GM18511 (cell line): Measurements from ENCODE around the gene TENT4B.
"Not testable (repeated sequence)": the region's sequence is repeated elsewhere in the genome, so short reads cannot be mapped to it uniquely, and the experiment has no call there.

Source experiments
- ATAC-seq: cut with Tn5 transposase; IDR thresholded peaks from one replicate; pipeline ENCODE4 v1.9.1; 2021; ENCODE audit warnings: mild to moderate bottlenecking, moderate library complexity; ENCODE audit not compliant: unreplicated experiment

TENT4B gene

DNA sequence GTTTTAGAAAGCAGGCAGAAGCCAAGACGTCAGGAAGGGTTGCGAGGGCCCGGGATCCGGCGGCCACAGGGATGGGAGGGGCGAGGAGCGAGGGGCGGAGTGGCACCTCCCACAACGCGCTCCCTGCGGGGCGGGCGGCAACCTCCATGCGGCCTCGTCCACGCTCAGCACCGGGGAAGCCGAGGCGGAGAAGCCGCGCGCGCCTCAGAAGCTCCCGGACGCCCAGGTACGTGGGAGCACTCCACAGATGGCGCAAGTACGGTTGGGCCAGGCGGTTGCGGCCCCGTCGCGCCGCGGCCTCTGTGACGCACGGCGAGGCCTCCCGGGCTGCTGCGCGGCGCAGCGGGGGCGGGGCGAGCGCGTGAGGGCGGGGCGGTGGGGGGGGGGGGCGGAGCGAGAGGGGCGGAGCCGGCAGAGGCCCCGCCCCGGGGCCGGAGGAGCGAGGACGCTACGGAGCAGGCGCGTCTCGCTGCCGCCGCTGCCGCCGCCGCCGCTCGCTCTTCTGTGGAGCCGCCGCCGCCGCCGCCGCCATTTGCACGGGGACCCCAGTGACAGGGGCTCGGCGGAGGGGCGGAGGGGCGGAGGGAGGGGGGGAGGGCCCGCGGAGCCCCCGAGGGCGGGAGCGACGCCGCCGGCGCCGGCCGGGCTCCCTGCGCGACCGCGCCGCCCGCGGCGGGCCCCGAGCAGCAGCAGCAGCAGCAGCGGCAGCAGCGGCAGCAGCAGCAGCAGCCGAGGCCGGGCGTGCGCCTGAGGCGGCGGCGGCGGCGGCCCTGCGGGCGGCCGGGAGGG lies at the start of gene TENT4B:
Gene TENT4B, plus strand, starts transcription at position 500 of the 789 bp plus-strand sequence. CDS start 316 bp downstream, outside the sequence.
- ATAC-seq, result peak; percentile 77

DNA sequence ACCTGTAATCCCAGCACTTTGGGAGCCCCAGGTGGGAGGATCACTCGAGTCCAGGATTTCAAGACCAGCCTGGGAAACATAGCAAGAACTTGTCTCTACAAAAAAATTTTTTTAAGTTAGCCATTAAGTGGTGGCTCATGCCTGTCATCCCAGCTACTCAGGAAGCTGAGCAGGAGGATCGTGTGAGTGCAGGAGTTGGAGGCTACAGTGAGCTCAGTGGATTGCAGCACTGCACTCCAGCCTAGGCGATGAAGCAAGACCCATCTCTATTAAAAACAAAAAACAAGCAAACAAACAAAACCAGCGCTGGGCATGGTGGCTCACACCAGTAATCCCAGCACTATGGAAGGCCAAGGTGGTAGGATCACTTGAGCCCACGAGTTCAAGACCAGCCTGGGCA lies 49.3 kb upstream of the TENT4B start:
- ATAC-seq, result no peak

DNA sequence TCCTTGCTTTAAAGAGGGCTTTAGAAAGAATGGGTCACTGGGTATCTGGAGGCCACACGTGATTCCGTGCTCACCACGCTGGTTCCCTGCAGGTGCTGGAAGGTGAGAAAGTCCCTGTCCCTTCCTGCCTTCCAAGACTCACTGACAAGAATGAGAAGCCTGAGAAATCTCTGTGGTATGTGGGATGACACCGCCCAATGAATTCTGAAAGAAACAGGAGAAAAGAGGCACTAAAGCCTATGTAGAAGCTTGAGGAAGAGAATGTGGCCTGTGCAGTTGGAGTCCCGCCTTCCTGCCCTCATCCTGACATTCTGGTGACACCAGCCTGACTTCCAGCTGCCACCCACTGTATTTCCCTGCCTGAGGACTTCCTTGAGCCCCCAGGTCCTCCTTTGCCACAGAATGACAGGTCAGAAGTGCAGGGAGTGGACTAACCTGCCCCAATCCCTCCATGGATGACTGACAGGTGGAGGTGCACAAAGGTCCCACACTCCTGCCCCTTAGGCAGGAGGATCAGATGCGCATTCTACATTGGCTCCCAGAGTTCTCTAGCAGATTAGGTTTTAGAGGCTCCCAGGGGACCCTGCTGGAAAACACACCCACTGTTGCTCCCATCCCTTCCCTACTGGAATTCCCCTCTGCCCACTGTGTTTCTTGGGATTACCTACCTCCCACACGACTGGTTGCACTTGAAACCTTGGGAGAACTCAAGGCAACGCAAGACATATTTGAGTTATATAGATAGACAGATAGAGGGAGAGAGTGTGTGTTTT lies 38.6 kb upstream of the TENT4B start:
- no peak for ATAC-seq

DNA sequence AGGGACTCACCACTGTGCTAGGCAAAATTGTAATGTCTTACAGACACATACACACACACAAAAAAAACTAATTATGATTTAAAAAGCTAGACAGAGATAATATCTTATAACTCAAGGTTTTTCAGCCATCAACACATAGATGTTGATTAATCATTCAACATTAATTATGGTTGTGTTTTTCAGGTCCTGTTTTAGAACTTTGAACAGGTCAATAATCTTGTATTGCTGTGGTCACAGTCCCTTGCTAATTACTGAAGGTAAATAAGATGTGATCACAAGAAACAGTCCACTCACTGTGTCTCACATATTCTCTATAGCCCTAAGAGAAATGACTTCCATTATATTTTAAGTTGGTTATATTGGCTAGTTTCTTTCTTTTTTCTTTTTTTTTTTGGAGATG lies 32.4 kb upstream of the TENT4B start:
- ATAC-seq, result no peak

DNA sequence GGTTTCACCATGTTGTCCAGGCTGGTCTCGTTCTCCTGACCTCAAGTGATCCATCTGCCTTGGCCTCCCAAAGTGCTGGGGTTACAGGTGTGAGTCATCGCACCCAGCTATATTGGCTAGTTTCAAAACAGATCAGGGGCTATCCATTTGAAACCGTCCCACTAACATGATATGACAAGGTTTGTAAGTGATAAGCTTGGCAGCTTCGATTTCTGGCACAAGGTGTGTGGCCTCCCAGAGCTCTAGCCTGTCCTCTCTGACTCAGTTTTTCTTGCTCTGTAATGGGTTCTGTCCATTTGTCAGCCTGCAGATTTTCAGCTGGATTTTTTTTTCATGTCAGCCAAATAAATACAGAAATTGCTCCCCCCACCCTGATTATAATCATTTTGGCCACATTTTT lies 31.8 kb upstream of the TENT4B start:
- ATAC-seq, result peak; percentile 73

DNA sequence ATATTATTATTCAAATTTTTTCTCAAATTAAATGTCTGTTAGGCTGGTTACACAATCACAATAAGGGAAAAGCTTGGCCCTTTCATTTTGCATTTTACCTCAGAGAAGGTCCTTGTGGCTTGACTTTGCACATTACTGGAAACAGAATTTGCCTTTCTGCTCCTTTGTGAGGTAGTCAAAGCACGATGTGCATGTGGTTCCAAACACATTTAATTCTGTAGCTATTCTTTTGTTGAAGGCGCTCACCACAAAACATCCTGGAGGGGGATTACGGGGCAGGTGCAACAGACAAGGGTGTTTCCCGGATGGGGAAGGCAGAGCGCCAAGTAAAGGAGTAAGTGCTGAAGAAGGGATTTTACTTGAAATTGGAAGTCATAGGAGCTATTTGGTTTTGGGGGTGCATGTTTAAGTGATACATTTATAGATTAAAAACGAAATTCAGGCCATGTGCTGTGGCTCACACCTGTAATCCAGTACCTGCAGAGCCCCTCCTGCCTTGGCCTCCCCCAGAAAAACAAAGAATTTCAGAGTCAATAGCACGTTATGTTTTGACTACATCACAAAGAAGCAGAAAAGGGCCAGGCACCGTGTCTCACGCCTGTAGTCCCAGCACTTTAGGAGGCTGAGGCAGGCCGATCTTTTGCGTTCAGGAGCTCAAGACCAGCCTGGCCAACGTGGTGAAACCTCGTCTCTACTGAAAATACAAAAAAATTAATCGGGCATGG lies 31.2 kb upstream of the TENT4B start:
- peak; percentile 62 for ATAC-seq

DNA sequence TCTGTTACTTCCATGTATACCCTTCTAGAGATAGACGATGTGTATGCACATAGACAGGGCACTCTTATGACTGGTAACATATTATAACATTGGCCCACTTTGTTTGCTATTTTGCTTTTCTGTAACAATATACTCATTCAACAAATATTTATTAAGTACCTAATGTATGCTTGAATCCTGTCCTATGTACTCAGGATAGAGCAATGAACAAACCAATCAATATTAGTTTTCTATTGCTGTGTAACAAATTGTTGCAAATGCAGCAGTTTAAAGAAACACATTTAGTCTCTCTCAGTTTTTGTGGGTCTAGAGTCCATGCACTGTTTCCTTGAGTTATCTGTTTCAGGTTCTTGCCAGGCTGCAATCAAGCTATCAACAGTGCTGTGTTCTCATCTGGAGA lies 29.7 kb upstream of the TENT4B start:
- no peak for ATAC-seq

DNA sequence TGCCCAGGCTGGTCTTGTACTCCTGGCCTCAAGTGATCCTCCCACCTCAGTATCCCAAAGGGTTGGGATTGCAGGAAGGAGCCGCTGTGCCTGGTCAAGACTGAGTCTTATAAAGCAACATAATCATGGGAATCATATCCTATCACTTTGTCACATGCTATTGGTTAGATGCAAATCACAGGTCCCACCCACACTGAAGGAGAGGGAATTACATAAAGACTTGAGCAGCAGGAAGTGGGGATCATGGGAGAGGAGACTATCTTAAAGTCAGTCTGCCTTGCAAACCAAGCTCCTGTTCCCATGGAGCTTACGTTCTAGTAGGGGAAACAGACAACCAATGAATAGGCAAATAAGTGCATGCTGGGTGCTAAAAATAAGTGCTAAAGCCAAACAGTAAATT lies 28.3 kb upstream of the TENT4B start:
- ATAC-seq, result no peak

DNA sequence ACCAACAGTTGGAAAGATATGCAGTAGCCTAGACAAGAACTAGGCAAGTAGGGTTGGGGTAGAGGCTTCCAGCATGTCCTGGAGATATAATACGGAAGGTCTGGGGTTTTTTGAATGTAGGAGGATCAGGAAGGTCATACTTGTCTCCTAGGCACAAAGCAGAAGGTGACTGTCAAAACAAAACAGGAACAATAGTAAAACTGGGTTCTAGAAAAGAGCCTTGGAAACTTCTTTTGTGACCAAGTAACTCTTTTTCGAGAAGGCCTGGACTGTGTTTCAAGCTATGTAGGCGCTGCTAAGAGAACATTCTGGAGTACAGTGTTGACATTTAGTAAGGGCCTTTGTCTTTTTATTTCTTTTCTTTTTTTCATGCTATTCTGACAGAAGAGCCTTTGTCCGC lies 26.9 kb upstream of the TENT4B start:
- ATAC-seq, result no peak

DNA sequence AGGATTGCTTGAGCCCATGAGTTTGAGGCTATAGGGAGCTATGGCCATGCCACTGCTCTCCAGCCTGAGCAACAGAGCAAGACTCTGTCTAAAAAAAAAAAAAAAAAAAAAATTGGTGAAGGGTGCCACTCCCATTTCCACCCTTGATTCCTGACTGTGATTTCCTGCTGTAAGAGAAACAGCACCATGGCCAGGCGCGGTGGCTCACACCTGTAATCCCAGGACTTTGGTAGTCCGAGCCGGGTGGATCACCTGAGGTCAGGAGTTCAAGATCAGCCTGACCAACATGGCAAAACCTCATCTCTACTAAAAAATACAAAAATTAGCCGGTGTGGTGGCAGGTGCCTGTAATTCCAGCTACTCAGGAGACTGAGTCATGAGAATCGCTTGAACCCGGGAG lies 20.5 kb upstream of the TENT4B start:
- ATAC-seq, result not testable (repeated sequence)

DNA sequence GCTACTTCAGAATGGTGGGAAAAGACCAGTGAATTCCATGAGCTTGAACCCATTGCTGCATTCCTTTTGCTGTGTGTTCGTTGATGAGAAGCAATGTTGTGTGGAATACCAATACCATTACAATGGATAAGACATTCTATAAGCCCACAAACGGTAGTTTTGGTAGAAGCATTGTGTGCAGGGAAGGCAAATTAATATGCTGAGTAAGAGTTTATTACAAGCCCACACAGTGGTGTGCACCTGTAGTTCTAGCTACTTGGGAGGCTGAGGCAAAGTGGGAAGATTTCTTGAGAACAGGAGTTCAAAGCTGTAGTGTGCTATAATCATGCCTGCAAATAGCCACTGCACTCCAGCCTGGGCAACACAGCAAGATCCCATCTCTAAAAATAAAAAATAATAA lies 19.9 kb upstream of the TENT4B start:
- no peak for ATAC-seq

DNA sequence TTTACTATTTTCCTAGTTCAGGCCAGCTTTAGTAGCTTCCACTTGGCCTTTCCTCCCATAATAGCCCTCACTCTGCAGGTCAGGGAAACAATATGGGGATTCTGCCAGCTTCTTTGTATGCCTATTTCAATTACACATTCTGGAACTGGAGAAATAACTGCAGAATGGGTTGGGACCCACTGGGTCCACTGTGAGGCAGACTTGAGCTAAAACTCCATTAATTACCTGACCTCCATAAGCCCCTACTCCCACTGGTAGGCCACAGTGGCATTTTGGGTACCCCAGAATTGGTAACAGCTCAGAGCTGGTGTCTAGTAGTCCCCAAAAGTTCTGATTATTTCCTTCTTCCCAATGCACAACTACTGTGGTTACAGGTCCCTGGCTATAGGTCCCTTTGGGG lies 16.7 kb upstream of the TENT4B start:
- ATAC-seq, result no peak

DNA sequence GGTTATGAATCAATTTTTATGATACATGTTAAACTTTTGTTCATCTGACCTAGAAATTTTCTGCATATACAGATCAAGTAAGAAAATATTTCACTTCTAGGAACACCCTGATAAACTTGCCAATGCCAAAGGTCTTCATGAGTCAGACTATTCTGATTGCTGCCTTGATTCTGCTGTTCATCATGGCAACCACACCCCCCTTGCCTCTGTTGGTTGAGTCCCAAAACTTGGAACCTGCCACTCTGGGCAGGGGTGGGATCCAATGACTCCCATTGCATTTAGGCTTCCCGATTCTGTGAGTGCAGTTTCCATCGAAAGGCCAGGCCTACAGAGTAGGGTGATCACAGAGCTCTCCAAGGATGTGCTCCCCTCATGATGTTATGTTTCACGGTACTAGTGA lies 15.8 kb upstream of the TENT4B start:
- ATAC-seq, result no peak

DNA sequence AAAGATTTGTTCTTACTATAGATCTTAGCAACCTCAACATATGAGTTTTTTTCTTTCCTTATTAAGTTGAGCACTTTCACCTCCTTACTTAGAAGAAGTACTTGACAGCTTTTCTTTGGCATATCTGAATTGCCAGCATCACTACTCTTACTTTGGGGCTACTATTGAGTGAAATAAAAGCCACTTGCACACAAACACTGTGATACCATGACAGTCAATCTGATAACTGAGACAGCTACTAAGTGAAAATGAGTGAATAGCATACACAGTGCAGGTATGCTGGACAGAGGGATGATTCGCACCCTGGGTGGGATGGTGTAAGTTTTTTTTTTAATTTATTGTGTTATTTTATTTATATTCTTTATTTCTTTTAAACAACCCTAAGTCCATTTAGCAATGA lies 13.5 kb upstream of the TENT4B start:
- no peak for ATAC-seq

DNA sequence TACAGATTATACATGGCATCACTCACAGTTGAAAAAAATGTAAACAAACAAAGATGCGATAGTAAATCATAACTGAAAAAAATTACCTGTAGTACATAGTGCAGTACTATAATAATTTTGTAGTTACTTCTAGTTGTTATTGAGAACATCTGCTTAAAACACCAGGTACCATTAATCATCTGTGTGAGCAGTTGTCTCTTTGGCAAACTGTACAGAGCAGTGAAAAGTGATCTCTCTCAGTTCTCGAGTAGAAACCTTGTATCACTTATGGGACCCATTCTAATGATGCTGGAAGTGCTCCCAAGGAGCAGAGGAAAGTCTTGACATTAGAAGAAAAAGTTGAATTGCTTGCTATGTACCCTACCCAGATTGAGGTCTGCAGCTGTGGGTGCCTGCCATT lies 8.9 kb upstream of the TENT4B start:
- no peak for ATAC-seq

DNA sequence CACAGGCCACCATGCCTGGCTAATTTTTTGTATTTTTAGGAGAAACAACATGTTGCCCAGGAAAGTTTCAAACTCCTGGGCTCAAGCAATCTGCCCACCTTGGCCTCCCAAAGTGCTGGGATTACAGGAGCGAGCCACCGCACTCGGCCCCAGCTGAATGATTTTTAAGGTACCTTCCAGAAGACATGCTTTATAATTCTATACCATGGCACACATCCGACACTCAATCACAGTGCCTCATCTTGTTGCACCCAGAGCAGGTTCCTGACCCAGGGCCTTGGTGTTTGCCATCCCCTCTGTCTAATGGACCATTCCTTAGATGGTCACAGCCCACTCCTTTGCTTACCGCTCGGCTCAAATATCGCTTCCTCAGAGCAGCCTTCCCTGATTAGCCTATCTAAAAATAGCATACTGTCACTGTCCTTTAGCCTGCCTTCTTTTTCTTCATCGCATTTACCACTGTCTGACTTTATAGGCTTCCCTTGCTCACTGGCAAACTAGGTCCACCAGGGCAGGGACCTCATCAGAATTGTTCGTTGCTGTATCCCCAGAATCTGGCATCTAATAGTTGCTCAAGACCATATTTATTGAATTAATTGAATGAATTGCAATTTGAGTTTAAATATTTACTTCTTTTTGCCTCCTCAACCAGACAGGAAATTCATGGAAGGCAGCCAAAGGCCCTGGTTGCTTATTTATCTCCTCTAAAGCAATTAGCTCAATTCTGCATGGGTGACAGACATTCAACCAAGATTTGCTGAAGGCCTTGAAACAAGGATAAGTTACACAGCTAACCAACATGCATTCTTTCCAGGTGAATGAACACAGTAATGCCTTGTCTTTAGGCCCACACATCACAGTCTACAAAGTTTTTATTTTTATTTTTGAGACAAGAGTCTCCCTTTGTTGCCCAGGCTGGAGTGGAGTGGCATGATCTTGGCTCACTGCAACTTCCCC lies 6.3 kb upstream of the TENT4B start:
- no peak for ATAC-seq

DNA sequence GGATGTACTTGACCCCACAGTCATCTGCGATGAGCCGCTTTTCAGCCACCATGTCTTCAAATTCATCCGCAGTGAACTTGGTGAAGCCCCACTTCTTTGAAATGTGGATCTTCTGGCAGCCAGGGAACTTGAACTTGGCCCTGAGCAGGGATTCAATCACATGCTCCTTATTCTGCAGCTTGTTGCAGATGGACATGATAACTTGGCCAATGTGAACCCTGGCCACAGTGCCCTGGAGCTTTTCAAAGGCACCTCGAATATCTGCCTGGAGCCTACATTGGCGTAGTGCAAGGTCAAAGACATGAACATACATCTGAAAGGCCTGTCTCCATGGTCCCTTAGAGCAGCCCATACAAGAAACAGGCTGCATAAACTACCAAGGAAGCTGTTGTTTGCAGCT lies 1.8 kb upstream of the TENT4B start:
- no peak for ATAC-seq

DNA sequence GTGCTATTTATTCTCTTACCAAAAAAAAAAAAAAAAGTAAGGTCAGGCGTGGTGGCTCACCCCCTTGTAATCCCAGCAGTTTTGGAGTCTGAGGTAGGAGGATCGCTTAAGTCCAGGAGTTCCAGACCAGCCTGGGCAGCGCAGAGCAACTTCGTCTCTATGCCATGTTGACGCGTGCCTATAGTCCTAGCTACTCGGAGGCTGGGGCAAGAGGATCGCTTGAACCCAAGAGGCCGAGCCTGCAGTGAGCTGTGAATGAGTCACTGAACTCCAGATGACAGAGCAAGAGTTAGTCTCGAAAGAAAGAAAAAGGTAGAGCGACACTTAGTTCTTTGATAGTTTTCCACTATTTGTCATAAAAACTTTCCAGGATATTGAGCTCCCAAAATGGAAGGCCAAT lies 1.4 kb upstream of the TENT4B start:
- ATAC-seq, result no peak

DNA sequence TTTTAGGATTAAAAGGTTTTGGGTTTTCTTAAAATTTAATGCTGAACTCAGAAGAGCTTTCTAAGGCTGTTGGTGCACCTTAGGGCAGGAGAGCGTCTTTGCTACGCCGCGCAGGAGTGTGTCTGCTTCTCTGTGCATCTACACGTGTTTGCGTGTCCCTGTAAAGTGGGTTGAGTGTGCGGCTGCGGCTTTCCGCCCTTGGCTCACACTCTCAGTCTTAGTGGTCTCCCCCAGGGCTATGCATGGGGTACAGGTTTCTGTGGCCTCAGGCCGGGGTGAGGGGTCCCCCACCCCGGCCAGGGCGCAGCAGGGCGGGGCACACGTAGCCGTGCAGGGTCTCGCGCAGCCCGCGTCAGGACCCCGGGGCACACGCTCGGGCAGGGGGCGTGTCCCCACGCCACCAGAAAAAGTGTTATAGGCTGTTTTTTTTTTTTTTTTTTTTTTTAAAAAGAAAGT lies 727 bp upstream of the TENT4B start:
- ATAC-seq, result peak; percentile 61

DNA sequence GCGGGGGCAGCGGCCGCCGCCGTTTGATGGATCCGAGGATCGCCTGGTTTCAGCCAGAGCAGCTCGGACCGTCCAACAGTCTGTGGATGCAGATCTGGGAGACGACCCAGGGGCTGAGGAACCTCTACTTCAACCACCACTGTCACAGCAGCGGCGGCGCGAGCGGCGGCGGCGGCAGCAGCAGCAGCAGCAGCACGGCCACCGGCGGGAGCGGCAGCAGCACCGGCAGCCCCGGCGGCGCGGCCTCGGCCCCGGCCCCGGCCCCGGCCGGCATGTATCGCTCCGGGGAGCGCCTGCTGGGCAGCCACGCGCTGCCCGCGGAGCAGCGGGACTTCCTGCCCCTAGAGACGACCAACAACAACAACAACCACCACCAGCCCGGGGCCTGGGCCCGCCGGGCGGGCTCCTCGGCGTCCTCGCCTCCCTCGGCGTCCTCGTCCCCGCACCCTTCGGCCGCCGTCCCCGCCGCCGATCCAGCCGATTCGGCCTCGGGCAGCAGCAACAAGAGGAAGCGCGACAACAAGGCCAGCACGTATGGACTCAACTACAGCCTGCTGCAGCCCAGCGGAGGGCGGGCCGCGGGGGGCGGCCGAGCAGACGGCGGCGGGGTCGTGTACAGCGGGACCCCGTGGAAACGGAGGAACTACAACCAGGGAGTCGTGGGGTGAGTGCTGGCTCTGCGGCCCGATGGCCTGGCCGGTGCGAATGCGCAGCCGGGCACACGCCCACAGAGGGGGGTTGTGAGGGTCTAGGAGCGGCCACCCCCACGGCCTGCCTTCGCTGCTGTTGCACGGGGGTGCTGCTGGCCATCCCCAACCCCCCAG lies 702 bp downstream of the TENT4B start:
- peak; percentile 14 for ATAC-seq
